C4-2B (cell line): ENCODE results near the gene CYSTM1.

ENCODE experiments used
- H3K27ac ChIP-seq: fragments of 450-650 bp; 2 replicates; pipeline ENCODE4 v1.5.1; 2017
- ZFX ChIP-seq: fragments of 450-650 bp; IDR thresholded peaks from 2 replicates; pipeline ENCODE4 v1.6.1; 2017
- TF ChIP-seq, protein P1 (sequence below): fragments of 450-650 bp; conservative IDR thresholded peaks from 2 replicates; pipeline ENCODE4 v1.5.1; 2017; ENCODE audit warnings: mild to moderate bottlenecking

CYSTM1 gene

DNA sequence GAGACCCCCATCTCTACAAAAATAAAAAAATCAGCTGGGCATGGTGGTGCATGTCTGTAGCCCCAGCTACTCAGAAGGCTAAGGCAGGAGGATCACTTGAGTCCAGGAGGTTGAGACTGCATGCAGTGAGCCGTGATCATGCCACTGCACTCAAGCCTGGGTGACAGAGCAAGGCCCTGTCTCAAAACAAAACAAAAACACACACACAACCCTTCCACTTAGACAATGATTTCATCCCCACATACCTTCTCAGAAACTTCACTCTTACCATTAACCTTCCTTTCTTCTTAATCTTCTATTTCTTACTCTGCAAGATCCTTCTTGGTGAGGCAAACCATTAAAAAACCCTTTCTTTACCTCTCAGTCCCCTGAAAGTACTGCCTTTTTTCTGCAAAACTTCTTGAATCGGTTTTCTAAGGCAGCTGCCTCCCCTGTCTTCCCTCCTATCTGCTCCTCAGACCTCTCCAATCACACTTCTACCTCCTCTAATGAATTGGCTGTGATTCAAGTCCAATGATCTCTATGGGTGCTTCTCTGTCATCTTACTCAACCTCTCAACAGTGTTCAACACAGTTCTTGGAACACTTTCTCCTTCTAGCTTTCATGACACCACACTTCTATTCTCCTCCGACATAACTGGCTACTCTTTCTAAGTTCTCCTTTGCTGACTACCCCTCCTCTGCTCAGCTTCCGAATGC, 80.6 kb downstream of the CYSTM1 start:
- H3K27ac ChIP-seq: no peak overlapping the region
- TF ChIP-seq ZFX: no peak
- TF ChIP-seq, protein P1, sequence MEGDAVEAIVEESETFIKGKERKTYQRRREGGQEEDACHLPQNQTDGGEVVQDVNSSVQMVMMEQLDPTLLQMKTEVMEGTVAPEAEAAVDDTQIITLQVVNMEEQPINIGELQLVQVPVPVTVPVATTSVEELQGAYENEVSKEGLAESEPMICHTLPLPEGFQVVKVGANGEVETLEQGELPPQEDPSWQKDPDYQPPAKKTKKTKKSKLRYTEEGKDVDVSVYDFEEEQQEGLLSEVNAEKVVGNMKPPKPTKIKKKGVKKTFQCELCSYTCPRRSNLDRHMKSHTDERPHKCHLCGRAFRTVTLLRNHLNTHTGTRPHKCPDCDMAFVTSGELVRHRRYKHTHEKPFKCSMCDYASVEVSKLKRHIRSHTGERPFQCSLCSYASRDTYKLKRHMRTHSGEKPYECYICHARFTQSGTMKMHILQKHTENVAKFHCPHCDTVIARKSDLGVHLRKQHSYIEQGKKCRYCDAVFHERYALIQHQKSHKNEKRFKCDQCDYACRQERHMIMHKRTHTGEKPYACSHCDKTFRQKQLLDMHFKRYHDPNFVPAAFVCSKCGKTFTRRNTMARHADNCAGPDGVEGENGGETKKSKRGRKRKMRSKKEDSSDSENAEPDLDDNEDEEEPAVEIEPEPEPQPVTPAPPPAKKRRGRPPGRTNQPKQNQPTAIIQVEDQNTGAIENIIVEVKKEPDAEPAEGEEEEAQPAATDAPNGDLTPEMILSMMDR: no peak

DNA sequence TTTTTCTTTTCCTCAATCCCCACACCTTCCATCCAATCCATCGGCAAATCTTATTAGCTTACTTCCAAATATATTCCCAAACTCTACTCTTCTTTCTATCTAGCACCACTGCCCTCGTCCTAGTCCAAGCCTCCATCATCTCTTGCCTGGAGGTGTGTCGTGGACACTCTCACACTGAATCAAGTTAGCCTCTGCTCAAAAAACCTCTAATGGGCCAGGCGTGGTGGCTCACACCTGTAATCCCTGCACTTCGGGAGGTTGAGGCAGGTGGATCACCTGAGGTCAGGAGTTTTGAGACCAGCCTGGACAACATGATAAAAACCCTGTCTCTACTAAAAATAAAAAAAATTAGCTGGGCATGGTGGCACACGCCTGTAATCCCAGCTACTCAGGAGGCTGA, 81.7 kb downstream of the CYSTM1 start:
- H3K27ac ChIP-seq: no peak overlapping the region
- TF ChIP-seq, protein P1: no peak
- TF ChIP-seq ZFX: no peak

DNA sequence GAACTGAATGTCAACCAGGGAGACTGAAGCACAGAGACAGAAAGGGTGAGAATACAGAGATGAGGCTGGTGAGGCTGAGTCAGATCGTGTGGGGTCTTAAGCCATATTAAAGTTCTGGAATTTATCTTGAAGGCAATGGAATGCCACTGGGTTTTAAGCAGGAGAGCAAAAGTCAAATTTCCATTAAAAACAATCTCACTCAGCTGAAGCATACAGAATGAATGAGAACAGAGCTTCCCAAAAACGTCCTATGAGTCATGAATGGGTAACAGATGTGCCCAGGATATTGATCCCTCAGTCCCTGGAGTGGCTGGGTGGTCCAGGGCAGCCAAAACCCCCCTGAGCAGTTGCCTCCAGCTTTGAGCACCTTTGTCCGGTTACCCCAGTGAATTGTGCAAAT, 83.0 kb downstream of the CYSTM1 start:
- TF ChIP-seq, protein P1: no peak
- no peak for TF ChIP-seq ZFX
- H3K27ac ChIP-seq: no peak overlapping the region

DNA sequence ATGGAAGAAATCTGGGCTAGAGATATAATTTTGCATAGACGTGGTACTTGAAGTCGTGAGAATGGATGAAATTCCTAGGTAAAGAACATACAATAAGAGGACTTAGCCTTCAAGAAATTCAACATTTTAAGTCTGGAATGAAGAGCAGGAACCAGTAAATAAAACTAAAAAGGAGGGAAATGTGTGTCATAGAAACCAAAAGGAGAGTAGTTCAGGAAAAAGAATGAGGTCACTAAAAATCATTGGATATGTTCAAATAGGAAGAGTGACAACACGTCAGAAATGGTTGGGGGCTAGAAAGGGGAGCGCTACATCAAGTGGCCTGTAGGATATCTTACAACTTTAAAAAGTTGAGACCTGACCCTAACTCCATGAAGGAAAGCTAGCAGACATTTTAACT, 83.9 kb downstream of the CYSTM1 start:
- no peak for TF ChIP-seq ZFX
- TF ChIP-seq, protein P1: no peak
- no peak overlapping the region for H3K27ac ChIP-seq

DNA sequence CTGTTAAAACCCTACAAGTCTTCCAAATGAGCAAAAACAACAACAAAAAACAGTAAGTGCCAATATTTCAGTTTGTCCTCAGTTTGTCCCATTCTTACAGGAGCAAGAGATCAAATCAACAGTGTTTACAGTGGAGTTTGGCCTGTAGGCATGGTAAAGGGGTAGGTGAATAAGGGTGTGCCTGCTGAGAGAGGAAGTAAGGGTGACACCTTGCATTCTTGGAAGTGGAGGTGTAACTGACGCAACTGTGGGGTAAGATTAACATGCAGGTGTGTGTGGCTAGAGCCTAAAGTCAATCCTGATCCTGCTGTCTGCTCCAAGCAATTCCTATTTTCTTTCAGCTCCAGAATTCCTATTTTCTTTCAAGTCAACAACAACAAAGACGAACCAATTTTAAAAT, 84.5 kb downstream of the CYSTM1 start:
- no peak overlapping the region for H3K27ac ChIP-seq
- TF ChIP-seq ZFX: no peak
- TF ChIP-seq, protein P1: no peak

DNA sequence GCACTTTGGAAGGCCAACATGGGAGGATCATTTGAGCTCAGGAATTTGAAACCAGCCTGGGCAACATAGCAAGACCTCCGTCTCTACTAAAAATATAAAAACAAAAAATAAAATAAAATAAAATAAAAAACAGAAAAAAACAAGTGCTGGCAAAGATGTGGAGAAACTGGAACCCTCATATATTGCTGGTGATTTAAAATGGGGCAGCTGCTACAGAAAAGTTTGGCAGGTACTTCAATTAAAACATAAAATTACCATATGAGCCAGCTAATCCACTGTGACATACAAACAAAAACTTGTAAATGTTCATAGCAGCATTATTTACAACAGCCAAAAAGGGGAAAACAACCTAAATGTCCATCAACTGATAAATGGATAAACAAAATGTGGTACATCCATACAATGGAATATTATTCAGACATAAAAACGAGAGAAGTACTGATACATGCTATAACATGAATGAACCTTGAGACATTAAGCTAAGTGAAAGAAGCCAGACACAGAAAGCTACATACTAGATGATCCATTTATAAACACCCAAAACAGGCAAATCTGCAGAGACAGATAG, 85.2 kb downstream of the CYSTM1 start:
- no peak overlapping the region for H3K27ac ChIP-seq
- TF ChIP-seq ZFX: no peak
- TF ChIP-seq, protein P1: no peak

DNA sequence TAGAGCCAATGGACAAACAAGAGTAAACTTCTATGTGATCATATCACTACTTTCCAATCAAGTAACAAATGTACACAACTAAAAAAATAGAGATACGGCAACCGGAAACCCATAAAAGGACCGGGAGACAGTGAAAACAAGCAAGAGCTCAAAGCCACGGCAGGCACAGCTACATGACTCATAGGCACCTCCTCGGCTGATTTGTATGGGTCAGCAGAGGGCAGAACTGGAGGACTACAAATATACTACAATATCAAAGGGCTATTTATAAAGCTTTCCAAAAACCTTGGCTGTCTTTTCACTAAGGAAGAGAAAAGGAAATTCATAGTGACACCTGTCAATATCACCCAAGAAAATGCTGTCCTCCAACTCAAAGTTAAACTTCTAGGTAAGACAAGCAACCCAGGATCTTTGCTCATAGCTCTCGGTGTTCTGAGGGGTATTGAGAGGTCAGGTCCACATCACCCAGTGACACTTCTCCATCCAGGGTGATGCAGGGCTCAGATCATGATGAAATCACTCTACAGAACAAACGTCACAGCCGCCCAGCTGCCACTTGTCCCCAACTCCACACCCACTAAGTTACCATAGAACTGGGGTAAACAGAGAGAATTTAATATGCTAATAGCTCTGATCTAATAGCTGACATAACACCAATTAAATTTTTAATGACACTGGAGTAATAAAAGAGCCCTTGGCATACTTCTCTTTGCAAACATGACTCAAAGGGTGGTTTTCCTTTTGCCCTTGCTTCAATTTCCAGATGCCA, 86.6 kb downstream of the CYSTM1 start:
- H3K27ac ChIP-seq: peak overlapping the region; percentile 47; the same call in 1 of the 2 replicates
- TF ChIP-seq ZFX: no peak
- TF ChIP-seq, protein P1: peak; percentile 37
